NCI-H82 treated with DMSO at 0.1 percent for 48 hours (cell line): ENCODE results near the gene CLIP2.
"Not testable (repeated sequence)": the region's sequence is repeated elsewhere in the genome, so short reads cannot be mapped to it uniquely, and the experiment has no call there.

Experiments
- DNase-seq: peaks from one replicate; lab custom pipeline; 2025; ENCODE audit not compliant: unreplicated experiment; lab: John Stamatoyannopoulos, UW

Gene CLIP2

GRCh38 chr7:74294191-74294998 is 5.2 kb downstream of the CLIP2 start:
- DNase-seq: no peak

GRCh38 chr7:74297516-74298233 is 8.5 kb downstream of the CLIP2 start:
- no peak for DNase-seq

GRCh38 chr7:74299401-74299800 is 10.2 kb downstream of the CLIP2 start:
- no peak for DNase-seq

GRCh38 chr7:74300926-74301325 is 11.7 kb downstream of the CLIP2 start:
- DNase-seq: no peak

GRCh38 chr7:74302745-74303221 is 13.6 kb downstream of the CLIP2 start:
- DNase-seq: no peak

- no peak for DNase-seq
Measured at GRCh38 chr7:74304550-74304949, 15.3 kb downstream of the CLIP2 start.

GRCh38 chr7:74306004-74306729 is 17.0 kb downstream of the CLIP2 start:
- DNase-seq: no peak

GRCh38 chr7:74306730-74307469 is 17.7 kb downstream of the CLIP2 start:
- no peak for DNase-seq

- DNase-seq: no peak
Measured at GRCh38 chr7:74307738-74308505, 18.7 kb downstream of the CLIP2 start.

- DNase-seq: no peak
Measured at GRCh38 chr7:74309181-74309580, 20.0 kb downstream of the CLIP2 start.

- no peak for DNase-seq
Measured at GRCh38 chr7:74311305-74311744, 22.1 kb downstream of the CLIP2 start.

GRCh38 chr7:74312418-74313028 is 23.3 kb downstream of the CLIP2 start:
- DNase-seq: no peak

GRCh38 chr7:74315891-74316290 is 26.7 kb downstream of the CLIP2 start:
- DNase-seq: not testable (repeated sequence)

GRCh38 chr7:74317146-74317782 is 28.1 kb downstream of the CLIP2 start:
- DNase-seq: no peak

GRCh38 chr7:74318043-74318442 is 28.8 kb downstream of the CLIP2 start:
- no peak for DNase-seq

GRCh38 chr7:74320645-74321221 is 31.5 kb downstream of the CLIP2 start:
- no peak for DNase-seq

GRCh38 chr7:74322892-74323291 is 33.7 kb downstream of the CLIP2 start:
- not testable (repeated sequence) for DNase-seq

GRCh38 chr7:74324531-74325209 is 35.5 kb downstream of the CLIP2 start:
- DNase-seq: no peak
